GM18517 (cell line): ENCODE data around the gene CTRL.
"Not testable (repeated sequence)": the region's sequence is repeated elsewhere in the genome, so short reads cannot be mapped to it uniquely, and the experiment has no call there.

ENCODE experiments used
- ATAC-seq: cut with Tn5 transposase; IDR thresholded peaks from one replicate; pipeline ENCODE4 v1.9.1; 2021; ENCODE audit warnings: mild to moderate bottlenecking, moderate library complexity; ENCODE audit not compliant: unreplicated experiment

CTRL gene

GRCh38 chr16:67931712-67932461 is at the start of gene CTRL:
Gene CTRL, minus strand, starts transcription at chr16:67931862. Its CDS starts 10 bp downstream, at chr16:67931852.
- no peak for ATAC-seq

GRCh38 chr16:67979955-67980678 is 48.5 kb upstream of the CTRL start, which contains the start of gene DPEP3:
Gene DPEP3, minus strand, starts transcription at chr16:67980499. Its CDS starts 119 bp downstream, at chr16:67980380.
- ATAC-seq: no peak

- ATAC-seq: no peak
These were observed 46.0 kb upstream of the CTRL start for GRCh38 chr16:67977469-67978227.

GRCh38 chr16:67977005-67977404 is 45.3 kb upstream of the CTRL start:
- ATAC-seq: no peak

DNA sequence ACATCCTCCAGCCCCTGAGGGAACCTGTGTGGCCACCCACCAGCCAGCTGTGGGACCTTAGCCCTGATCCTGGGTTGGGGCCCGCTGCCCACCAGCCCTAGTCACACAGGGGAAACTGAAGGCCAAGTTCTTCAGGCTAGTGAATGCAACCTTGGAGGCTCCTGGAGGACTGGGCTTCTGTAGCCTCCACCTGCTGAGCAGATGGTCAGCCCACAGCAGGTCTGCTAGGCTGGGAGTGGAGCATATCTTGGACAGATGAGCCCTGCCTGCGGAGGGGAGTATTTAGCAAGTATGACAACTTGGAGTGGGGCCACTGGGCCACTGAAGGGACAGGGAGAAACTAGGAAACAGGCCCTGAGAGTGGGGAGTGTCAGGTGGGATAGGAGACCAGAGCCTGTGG is 44.5 kb upstream of the CTRL start:
- ATAC-seq: no peak

DNA sequence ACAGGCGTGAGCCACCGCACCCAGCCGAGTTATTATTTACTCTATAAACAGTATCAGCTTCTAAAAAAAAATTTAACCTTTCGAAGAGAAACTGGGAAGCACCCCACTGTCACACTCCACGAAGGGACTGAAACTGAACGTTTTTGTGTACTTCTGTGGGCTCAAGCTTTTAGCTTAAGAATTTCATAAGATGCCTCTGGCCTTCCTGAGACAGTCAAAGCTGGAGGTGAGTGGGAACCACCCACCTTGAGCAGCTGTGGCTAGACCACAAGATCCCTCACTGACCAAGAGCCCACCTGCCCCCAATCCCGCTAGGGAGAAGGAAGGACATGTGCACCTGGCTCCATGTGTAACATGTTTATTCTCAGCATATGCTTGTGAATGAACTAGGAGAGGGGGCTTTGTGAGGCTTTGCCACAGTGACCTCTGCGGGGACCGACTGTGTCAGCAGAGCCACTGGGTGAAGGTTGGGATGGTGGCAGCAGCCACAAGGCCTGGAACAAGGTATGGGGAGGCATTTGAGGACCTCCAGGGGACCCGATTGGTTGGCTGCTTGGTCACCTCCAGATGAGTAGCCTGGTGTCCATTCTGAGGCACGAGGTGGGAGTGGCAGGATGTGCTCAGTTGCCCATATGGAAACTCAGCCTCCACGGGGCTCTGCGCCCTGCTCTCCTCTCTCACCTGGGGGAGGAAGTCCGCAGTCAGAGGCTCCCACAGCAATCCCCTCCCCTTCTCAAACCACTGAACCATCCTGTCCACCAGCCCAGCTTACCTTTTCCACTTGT is 43.9 kb upstream of the CTRL start:
- ATAC-seq: no peak

DNA sequence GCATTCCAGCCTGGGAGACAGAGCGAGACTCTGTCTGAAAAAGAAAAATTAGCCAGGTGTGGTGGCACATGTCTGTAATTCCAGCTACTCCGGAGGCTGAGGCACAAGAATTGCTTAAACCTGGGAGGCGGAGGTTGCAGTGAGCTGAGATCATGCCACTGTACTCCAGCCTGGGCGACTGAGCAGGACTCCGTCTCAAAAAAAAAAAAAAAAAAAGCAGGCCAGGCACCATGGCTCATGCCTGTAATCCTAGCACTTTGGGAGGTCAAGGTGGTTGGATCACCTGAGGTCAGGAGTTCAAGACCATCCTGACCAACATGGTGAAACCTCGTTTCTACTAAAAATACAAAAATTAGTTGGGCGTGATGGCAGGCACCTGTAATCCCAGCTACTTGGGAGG is 40.6 kb upstream of the CTRL start:
- not testable (repeated sequence) for ATAC-seq

- no peak for ATAC-seq
These were observed 39.4 kb upstream of the CTRL start for GRCh38 chr16:67971111-67971510.

- ATAC-seq: no peak
These were observed 37.8 kb upstream of the CTRL start for GRCh38 chr16:67969254-67970039.

DNA sequence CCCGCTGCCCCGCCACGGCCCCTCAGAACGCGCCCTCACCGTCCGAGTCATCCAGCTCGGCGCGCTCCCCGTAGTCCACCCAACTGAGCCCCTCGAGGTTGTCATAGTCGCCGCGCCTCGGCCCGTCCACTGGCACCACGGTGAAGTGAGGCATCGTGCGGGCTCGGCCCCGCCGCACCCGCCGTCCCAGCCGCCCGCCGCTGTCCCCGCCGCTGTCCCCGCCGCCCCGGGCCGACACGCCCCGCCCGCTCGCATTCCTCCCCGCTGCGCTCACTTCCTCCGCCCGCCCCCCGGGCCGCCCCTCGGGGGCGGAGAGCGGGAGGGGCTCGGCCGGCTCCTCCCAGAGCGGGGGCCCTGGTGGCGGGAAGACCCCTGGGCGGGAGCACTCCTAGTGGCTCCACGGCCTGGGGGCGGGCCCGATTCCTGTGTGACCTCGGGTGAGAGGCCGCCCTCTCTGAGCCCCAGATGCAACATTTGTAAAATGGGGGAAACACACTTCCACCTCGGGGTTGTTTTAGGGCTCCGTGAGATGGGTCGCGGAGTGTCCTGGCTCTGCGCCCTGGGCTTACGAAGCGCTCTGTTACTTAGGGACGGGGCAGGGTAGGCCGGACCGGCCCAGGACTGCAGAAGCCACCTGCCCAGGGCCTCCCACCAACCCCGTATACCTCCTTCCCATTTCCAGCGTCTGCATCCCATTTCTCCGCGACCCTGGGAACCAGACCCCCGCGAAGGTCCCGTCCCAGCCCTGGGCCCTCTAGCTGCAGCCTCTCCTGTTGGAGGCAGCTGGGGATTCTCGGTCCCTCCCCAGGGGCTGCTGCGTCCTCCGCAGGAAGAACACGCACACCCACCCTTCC is 37.0 kb upstream of the CTRL start, which contains the start of gene SLC12A4:
Gene SLC12A4 (minus strand): TSS at position 238 of the 854 bp plus-strand sequence. CDS start 84 bp downstream, at position 154.
- ATAC-seq: peak; percentile 58

DNA sequence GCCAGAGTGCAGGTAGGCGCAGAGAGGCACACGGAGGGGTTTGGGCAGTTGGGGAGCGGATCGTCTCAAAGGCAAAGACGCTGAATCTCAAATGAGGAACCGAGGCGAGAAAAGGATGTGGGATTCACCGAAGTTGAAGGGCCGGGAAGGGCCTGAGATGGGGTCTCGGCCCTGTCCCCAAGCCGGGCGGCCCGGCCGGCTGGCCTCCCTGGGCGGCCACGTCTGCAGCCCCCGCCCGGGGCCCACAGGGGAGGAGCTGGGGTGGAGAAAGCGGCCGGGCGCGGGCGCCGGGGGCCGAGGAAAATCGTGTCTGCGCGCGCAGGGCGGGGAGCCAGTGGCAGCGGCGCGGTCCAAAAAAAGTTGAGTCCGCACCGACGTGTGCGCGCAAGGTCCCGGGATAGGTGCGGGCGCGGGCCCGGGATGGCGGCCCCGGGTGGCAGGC is 36.3 kb upstream of the CTRL start:
- peak; percentile 36 for ATAC-seq

GRCh38 chr16:67967183-67967957 is 35.7 kb upstream of the CTRL start:
- no peak for ATAC-seq

DNA sequence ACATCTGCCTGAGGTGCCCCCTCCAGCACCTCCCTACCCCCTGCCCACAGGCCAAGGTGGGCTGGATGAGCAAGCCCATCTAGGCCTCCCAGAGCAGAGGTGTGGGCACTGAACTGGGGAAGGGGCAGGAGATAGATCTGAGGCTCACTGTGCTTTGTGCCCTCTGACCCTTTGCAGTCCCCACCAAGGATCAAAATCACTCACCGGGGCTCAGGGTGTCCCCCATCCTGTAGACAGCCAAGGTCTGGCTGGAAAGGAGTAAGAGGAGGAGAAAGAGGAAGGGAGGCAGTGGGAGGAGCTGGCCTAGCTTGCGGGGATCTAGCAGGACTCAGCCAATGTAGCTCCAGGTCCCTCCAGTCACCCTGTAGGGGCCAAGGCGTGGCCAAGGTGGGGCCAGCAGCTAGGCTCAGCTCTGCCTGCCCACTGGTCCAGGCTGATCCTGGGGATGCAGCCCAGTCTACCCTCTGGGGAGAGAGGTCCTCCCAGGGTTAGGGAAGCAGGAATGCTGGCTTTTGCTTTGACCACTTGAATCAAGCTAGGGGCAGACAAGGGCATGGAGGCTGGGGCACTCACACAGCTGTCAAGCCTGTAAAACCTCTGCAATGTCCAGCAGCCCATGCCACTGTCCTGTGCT is 35.0 kb upstream of the CTRL start:
- ATAC-seq: no peak

DNA sequence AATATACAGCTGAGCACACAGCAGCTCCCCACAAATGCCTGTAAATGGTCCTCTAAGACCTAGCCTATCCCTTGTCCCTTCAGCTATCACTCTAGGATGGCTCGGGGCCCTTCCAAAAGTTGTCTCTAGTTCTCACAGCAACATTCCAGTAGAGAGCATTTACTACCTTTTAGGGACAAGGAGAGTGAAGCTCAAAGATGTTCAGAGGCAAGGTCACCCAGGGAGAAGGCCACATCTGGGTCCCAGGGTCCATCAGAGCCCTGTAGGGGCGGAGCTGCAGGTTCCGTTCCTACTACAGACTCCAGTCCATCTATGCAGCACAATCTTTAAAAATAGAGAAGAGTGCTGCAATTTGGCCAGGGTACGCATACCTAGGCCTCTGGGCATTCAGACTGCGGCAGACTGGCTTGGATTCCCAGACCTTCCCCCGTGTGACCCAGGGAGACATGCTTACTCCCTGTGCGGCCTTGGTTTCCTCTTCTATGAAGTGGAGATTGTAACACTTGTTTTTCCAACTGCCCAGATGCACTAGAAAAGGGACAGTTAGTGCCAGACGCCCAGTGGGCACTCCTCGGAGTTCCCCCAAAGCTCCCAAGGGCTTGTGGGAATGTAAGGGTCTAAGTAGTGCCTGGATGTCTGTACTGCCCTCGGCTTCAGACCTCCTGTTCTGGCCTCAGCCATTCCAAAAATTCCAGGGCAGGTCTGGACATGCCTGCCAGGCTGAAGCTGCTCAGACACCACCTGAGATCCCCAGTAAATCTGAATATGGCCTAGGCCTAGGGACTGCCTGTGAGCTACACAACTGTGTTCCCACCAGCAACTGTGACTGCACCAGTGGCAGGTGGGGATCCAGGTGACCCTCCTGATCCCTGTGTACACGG is 34.2 kb upstream of the CTRL start:
- no peak for ATAC-seq

DNA sequence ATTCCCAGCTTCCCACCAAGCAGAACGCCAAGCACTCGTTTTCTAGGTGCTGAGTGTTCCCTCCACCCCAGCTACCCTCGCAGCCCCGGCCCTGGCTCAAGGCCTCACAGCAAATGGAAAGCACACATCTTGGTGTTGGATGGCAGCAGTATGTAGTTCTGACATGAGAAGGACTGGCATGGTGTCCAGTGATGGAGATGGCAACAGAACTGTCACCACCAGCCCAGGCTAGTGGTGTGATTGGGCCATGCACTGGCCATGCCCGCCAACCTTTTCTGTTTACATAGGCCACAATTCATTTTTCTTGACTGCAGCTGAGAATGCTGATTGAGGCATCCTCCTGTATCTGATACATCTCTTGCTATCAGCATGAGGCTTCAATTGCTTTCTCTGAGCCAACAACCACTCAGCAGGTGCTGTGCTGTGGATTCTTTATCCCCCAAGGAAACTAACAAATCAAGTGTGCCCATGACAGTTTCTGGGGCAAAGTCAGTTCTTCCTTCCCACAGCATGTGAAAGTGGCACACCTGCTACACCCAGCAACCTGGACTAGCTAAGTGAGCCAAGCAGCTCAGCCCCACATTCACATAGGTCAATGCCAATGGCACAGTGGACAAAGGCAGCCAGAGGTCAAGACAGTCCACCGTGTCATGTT is 32.9 kb upstream of the CTRL start:
- ATAC-seq: no peak

DNA sequence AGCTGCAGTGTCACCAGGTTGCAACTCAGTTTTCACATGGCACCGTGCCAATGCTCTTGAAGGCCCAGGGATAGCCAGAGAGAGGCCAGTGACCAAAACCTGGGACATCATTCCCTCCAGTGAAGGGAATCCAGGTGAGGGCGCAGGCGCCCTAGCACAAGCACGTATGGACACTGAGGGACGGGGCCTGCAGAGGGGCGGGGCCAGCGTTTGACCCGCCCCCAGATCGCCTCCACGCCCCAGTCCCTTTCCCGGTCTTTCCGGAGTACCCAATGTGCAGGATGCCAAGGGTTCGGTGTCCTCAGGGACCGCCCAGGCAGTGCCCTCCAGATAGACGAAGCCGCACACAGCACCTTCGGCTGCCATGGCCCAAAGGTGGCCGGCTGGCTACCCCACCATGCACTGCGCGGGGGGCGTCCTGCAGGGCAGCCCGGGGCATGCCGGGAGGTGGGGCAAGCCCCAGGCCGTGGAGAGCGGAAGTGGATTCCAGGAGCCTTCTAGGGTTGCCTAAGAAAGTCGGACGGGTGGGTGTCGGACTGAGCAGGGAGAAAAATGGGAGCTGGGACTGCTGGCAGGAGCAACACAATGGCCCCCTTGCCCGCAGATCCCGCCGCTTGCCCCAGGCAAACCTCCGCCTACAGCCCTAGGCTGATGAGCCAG is 32.1 kb upstream of the CTRL start:
- no peak for ATAC-seq
